ENCODE results near the gene GGA1. TPM values are rescaled to one million over a fixed set of nuclear protein-coding genes. Genes with fewer than 3 reads are reported as not detected.
A peak's percentile ranks its signal among the peaks of the same experiment; 100 is the strongest.

Gene GGA1
- total RNA-seq, 2 donors from 2014 or later, result 69.3 to 79.8 TPM

GRCh38 chr22:37674248-37674647, 65.6 kb downstream of the GGA1 start:
- Mint-ChIP-seq H3K4me3 (peak overlapping the region; percentile 93), H3K36me3 (ENCODE audit: low read depth) (peaks cover 38% of the 10 kb centered on the region), H3K4me1 (peaks cover 9% of the 10 kb centered on the region), H3K27ac (peak overlapping the region; percentile 97), H3K9me3 (no peaks in the 10 kb centered on the region), H3K27me3 (no peaks in the 10 kb centered on the region)
- no peak for ATAC-seq (replicated peaks)

GRCh38 chr22:37674951-37675929, 66.6 kb downstream of the GGA1 start, which contains the start of gene LGALS1:
LGALS1 (plus strand) TSS chr22:37675636; CDS start chr22:37675703, 67 bp downstream.
- peak within 1 kb of the TSS; percentile 97 for H3K27ac Mint-ChIP-seq
- H3K9me3 Mint-ChIP-seq, result no peaks in the 10 kb centered on the region
- H3K36me3 Mint-ChIP-seq (ENCODE audit: low read depth), result peaks cover 48% of the 10 kb centered on the region
- peaks cover 13% of the 10 kb centered on the region for H3K4me1 Mint-ChIP-seq
- peak within 1 kb of the TSS; percentile 93 for H3K4me3 Mint-ChIP-seq
- peak; percentile 80 for ATAC-seq (replicated peaks)
- no peaks in the 10 kb centered on the region for H3K27me3 Mint-ChIP-seq

- Mint-ChIP-seq H3K9me3 (no peaks in the 10 kb centered on the region), H3K4me1 (peaks cover 15% of the 10 kb centered on the region), H3K4me3 (peak overlapping the region; percentile 93), H3K36me3 (ENCODE audit: low read depth) (peaks cover 48% of the 10 kb centered on the region), H3K27me3 (no peaks in the 10 kb centered on the region), H3K27ac (peak overlapping the region; percentile 97)
- ATAC-seq (replicated peaks), result peak; percentile 1
Observed at GRCh38 chr22:37675930-37676735, 67.5 kb downstream of the GGA1 start.

- Mint-ChIP-seq H3K36me3 (ENCODE audit: low read depth) (peaks cover 48% of the 10 kb centered on the region), H3K27ac (peak overlapping the region; percentile 97), H3K9me3 (no peaks in the 10 kb centered on the region), H3K4me1 (peaks cover 22% of the 10 kb centered on the region), H3K4me3 (peak overlapping the region; percentile 93), H3K27me3 (no peaks in the 10 kb centered on the region)
- ATAC-seq (replicated peaks), result peak; percentile 65
Observed at GRCh38 chr22:37676736-37677492, 68.3 kb downstream of the GGA1 start.

- H3K27me3 Mint-ChIP-seq, result no peaks in the 10 kb centered on the region
- H3K9me3 Mint-ChIP-seq, result no peaks in the 10 kb centered on the region
- peak overlapping the region; percentile 93 for H3K4me3 Mint-ChIP-seq
- H3K27ac Mint-ChIP-seq, result peak overlapping the region; percentile 97
- peaks cover 48% of the 10 kb centered on the region for H3K36me3 Mint-ChIP-seq (ENCODE audit: low read depth)
- peaks cover 22% of the 10 kb centered on the region for H3K4me1 Mint-ChIP-seq
- ATAC-seq (replicated peaks), result peak; percentile 1
Observed at GRCh38 chr22:37677493-37677974, 68.9 kb downstream of the GGA1 start.

- Mint-ChIP-seq H3K27ac (no peak overlapping the region), H3K36me3 (ENCODE audit: low read depth) (peaks cover 48% of the 10 kb centered on the region), H3K4me1 (peaks cover 22% of the 10 kb centered on the region), H3K9me3 (no peaks in the 10 kb centered on the region), H3K4me3 (peak overlapping the region; percentile 93), H3K27me3 (no peaks in the 10 kb centered on the region)
- no peak for ATAC-seq (replicated peaks)
Observed at GRCh38 chr22:37678372-37678771, 69.7 kb downstream of the GGA1 start.

- peak overlapping the region; percentile 29 for H3K27ac Mint-ChIP-seq
- H3K9me3 Mint-ChIP-seq, result no peaks in the 10 kb centered on the region
- H3K4me1 Mint-ChIP-seq, result peaks cover 18% of the 10 kb centered on the region
- H3K4me3 Mint-ChIP-seq, result peak overlapping the region; percentile 42
- H3K36me3 Mint-ChIP-seq (ENCODE audit: low read depth), result peaks cover 48% of the 10 kb centered on the region
- H3K27me3 Mint-ChIP-seq, result no peaks in the 10 kb centered on the region
- no peak for ATAC-seq (replicated peaks)
Observed at GRCh38 chr22:37679670-37680069, 71.0 kb downstream of the GGA1 start.

- Mint-ChIP-seq H3K9me3 (no peaks in the 10 kb centered on the region), H3K36me3 (ENCODE audit: low read depth) (peaks cover 42% of the 10 kb centered on the region), H3K4me3 (peak overlapping the region; percentile 42), H3K27ac (peak overlapping the region; percentile 29), H3K4me1 (peaks cover 16% of the 10 kb centered on the region), H3K27me3 (no peaks in the 10 kb centered on the region)
- ATAC-seq (replicated peaks), result no peak
Observed at GRCh38 chr22:37680191-37680851, 71.7 kb downstream of the GGA1 start.

GRCh38 chr22:37681001-37681424, 72.4 kb downstream of the GGA1 start:
- no peak for ATAC-seq (replicated peaks)
- Mint-ChIP-seq H3K4me1 (peaks cover 13% of the 10 kb centered on the region), H3K36me3 (ENCODE audit: low read depth) (peaks cover 38% of the 10 kb centered on the region), H3K9me3 (no peaks in the 10 kb centered on the region), H3K4me3 (no peak overlapping the region), H3K27ac (peak overlapping the region; percentile 23), H3K27me3 (no peaks in the 10 kb centered on the region)

- Mint-ChIP-seq H3K4me1 (peaks cover 13% of the 10 kb centered on the region), H3K27ac (peak overlapping the region; percentile 23), H3K36me3 (ENCODE audit: low read depth) (peaks cover 36% of the 10 kb centered on the region), H3K9me3 (no peaks in the 10 kb centered on the region), H3K4me3 (no peak overlapping the region), H3K27me3 (no peaks in the 10 kb centered on the region)
- ATAC-seq (replicated peaks), result peak; percentile 53
Observed at GRCh38 chr22:37681556-37682049, 73.0 kb downstream of the GGA1 start.

Other genes with a start within 250 kb of the GGA1 start
- 1 to 10 TPM in 1 of 2 donors, under 1 TPM in 1; 0.24 to 2.2 TPM for gene ELFN2, start 181.4 kb upstream of the GGA1 start, total RNA-seq
- gene MFNG, start 122.5 kb upstream of the GGA1 start, total RNA-seq, result 100 to 1,000 TPM; 170 to 245 TPM
- gene CARD10, start 89.4 kb upstream of the GGA1 start, total RNA-seq, result under 1 TPM in 1 of 2 donors, not detected in 1; 0.09 TPM
- 1 to 10 TPM; 1.0 to 2.3 TPM for gene CDC42EP1, start 48.4 kb upstream of the GGA1 start, total RNA-seq
- gene LGALS2, start 28.7 kb upstream of the GGA1 start, total RNA-seq, result not detected
- gene SH3BP1, start 30.8 kb downstream of the GGA1 start, total RNA-seq, result 100 to 1,000 TPM; 118 to 132 TPM
- gene PDXP, start 49.9 kb downstream of the GGA1 start, total RNA-seq, result 10 to 100 TPM; 38.0 to 43.2 TPM
- gene LGALS1, start 66.8 kb downstream of the GGA1 start, total RNA-seq, result 1,000 to 10,000 TPM; 1,410 to 2,076 TPM
- gene NOL12, start 77.5 kb downstream of the GGA1 start, total RNA-seq, result 10 to 100 TPM; 22.1 to 46.1 TPM
- 10 to 100 TPM; 28.2 to 36.9 TPM for gene TRIOBP, start 88.2 kb downstream of the GGA1 start, total RNA-seq
- 1 to 10 TPM; 4.2 to 5.1 TPM for gene GCAT, start 199.1 kb downstream of the GGA1 start, total RNA-seq
- not detected for gene GALR3, start 214.5 kb downstream of the GGA1 start, total RNA-seq
- 10 to 100 TPM; 13.0 to 25.2 TPM for gene ANKRD54, start 235.5 kb downstream of the GGA1 start, total RNA-seq
- 100 to 1,000 TPM; 553 to 834 TPM for gene EIF3L, start 240.6 kb downstream of the GGA1 start, total RNA-seq

Data from activated T-helper 17 cell treated with anti-CD3 and anti-CD28 coated beads, Interleukin-2, amount 50 U/mL, for 72 hours (primary cell).